GM12873 (cell line): ENCODE results near the gene MINDY4.

ENCODE experiments used
- TF ChIP-seq, protein P1 (sequence below): IDR thresholded peaks from 2 replicates; pipeline ENCODE4 v1.5.1; 2012; ENCODE audit warnings: low read depth, mild to moderate bottlenecking, moderate library complexity, low read length, control low read depth; ENCODE audit not compliant: insufficient read depth; ENCODE audit errors: missing control alignments

MINDY4 gene

DNA sequence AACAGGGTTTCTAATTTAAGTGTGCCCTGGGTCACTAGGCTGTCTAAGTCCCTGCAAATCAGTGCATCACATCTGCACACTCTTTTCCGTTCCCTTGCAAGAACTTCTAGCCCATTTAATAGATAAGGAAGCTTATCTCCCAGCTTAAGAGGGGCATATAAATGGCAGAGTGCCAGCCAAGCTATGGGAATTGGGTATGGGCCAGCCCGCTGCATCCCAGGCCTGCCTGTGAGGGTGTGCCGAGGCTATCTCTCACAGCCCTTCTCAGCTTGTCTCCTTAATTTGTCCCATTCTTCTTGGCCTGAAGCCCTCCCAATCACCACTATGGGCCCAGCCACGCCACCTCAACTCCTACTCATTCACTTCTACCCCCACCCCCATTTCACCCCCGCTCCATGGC, 155.1 kb downstream of the MINDY4 start:
- TF ChIP-seq, protein P1, sequence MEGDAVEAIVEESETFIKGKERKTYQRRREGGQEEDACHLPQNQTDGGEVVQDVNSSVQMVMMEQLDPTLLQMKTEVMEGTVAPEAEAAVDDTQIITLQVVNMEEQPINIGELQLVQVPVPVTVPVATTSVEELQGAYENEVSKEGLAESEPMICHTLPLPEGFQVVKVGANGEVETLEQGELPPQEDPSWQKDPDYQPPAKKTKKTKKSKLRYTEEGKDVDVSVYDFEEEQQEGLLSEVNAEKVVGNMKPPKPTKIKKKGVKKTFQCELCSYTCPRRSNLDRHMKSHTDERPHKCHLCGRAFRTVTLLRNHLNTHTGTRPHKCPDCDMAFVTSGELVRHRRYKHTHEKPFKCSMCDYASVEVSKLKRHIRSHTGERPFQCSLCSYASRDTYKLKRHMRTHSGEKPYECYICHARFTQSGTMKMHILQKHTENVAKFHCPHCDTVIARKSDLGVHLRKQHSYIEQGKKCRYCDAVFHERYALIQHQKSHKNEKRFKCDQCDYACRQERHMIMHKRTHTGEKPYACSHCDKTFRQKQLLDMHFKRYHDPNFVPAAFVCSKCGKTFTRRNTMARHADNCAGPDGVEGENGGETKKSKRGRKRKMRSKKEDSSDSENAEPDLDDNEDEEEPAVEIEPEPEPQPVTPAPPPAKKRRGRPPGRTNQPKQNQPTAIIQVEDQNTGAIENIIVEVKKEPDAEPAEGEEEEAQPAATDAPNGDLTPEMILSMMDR = no peak

DNA sequence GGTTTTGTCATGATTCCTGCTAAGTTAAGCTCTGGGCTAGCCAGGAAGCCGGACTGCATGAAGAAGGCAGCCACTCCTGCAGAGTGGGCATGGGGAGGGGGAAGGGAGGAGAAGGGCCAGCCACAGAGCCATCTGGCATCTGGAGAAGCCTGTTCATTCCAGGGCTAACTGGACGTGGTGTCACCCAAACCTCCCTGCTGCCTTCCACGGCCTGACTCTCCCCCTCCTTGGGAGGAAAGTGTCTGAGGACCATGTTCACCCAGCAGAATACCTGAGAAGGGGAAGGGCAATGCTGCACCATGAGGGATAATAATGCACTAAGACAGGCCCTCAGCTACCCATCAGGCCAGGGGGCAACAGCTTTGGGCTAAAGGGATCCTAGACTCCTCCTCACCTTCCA, 155.8 kb downstream of the MINDY4 start:
- TF ChIP-seq, protein P1 = no peak

DNA sequence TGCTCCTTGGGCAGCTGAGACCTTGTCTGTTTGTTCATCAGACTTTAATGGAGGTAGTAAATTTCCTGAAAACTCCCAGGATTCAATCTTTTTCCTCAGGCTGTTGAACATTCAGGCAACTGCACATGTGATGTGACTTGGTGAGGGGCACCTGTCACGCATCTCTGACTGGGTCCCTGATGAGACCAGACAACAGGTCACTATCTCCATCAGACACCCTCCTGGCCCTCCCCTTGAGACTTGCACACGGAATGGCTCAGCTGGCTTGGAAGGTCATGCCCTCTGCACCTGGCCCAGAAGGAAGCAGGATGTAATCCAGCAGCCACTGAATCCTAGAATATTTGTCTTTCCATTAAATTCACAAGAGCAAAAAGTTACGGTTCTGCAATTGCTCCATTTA, 156.3 kb downstream of the MINDY4 start:
- TF ChIP-seq, protein P1 = no peak

DNA sequence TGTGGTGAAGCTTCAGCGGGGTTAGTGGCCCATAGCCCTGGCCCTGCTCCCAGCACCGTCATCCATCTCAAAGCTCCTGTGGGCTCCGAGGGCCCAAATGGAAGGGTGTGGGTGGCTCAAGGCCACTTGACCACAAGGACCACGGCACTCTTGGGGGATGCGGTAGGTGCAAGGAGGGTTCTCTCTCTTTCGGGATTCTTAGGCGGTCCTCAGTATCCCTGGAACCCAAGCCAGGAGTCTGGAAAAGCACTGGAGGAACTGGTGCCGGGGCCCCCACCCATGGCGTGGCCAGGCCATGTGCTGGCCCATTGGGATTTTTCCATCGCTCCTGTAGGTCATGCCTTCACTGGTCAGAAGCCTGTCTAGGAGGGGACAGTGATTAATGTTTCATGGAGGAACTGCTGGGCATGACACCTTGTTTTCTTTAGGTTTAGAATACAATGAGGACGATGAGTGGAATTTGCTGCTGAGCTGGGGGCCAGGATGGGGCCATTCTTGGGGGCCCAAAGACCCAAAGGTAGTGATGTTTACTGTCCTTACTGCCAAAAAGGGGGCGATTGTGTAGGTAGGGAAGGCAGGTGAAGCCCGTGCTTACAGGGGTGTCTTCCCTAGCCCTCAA, 157.1 kb downstream of the MINDY4 start:
- TF ChIP-seq, protein P1 = no peak

DNA sequence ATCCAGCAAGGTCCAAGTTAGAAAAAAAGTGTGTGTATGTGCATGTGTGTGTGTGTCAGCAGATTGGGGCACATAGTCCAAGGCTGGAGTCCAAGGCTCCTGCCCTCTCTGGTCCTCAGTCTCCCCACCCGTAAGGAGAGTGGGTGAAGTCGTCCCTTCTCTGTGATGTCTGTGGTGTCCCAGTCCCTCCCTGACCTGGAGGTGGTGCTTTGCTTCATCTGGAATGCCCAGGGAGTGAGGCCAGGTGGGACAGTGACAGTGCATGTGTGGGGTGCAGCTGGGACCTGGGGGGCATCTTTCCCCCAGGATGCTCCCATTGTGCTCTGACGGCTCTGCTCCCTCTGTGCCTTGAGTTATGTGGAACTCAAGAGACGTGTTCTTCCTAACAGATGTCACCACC, 158.5 kb downstream of the MINDY4 start:
- TF ChIP-seq, protein P1 = no peak

DNA sequence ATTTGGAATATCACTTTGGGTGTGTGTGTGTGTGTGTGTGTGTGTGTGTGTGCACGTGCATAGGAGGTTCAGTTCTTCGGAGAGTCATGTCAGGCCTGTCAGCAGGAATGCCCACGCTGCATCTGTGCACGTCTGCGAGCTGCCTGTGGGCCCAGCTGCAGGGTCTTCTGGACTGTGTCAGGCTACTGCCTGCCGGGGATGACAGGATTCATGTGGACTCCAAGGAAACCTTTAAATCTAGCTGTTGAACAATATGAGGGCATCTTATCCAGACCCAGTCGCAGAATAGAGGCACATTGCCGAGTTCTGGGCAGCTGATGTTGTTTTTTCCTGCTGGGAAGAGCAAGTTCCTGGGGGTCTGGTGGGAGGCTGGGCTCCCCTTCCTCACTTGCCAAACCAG, 159.4 kb downstream of the MINDY4 start:
- TF ChIP-seq, protein P1 = no peak

DNA sequence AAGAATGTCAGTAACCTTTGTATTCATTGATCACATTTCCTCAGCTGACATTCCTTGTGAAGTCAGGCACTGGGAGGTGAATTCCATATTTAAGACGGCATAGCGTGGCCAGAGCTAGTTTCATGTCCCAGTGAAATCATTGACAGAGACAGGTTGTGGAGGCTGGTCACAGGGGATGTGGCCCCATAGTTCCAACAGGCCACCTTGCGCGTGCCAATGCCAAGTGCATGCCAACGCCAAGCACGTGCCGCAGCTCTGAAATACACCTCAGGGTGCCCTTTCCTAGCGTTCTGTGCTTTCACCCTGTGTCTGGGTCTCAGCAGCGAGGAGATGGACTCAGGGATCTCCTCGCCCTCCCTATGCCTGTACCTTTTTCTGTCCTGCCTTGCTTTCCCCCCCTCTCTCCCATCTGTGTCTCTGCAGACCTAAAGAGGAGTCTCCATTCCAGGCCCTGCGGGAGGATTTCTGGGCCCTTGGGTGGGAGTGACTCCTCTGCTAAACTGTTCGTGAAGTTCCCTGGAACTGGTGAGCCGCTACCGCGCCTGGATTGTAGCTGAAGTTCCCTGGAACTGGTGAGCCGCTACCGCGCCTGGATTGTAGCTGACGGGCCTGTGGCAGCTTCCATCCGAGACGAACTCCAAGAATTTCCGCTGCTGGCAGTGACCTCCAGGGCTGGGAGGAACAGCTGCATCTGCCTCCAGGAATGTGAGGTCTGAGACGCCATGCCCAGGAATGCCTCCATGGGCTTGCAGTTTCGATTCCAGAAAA, 160.1 kb downstream of the MINDY4 start:
- TF ChIP-seq, protein P1 = no peak
